ENCODE results near the gene GABRG1.

Gene GABRG1

DNA sequence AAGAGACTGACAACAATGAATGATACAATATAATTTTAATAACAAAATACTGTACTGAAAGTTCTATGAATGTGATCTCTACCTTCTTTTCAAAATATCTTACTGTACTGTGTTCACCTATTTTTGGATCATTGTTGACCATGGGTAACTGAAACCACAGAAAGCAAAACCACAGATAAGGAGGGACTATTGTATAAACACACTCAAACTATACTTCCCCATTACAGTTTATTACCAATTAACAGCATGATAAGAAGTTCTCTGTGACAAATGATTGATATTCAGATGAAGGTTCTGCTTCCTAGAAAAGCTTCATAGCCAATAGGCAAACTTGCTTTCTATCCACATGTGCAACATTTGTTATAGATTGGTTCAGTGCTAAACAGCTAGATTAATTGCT is 50.1 kb downstream of the GABRG1 start:
- TF ChIP-seq, protein P1, sequence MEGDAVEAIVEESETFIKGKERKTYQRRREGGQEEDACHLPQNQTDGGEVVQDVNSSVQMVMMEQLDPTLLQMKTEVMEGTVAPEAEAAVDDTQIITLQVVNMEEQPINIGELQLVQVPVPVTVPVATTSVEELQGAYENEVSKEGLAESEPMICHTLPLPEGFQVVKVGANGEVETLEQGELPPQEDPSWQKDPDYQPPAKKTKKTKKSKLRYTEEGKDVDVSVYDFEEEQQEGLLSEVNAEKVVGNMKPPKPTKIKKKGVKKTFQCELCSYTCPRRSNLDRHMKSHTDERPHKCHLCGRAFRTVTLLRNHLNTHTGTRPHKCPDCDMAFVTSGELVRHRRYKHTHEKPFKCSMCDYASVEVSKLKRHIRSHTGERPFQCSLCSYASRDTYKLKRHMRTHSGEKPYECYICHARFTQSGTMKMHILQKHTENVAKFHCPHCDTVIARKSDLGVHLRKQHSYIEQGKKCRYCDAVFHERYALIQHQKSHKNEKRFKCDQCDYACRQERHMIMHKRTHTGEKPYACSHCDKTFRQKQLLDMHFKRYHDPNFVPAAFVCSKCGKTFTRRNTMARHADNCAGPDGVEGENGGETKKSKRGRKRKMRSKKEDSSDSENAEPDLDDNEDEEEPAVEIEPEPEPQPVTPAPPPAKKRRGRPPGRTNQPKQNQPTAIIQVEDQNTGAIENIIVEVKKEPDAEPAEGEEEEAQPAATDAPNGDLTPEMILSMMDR (IDR thresholded peaks at IDR 0.05; ENCODE audit: control insufficient read depth, extremely low read depth, insufficient read depth): no peak
- DNase-seq (ENCODE audit: low read depth): no peak
- H3K4me3 ChIP-seq (ENCODE audit: low read depth, low read length): no peak overlapping the region

DNA sequence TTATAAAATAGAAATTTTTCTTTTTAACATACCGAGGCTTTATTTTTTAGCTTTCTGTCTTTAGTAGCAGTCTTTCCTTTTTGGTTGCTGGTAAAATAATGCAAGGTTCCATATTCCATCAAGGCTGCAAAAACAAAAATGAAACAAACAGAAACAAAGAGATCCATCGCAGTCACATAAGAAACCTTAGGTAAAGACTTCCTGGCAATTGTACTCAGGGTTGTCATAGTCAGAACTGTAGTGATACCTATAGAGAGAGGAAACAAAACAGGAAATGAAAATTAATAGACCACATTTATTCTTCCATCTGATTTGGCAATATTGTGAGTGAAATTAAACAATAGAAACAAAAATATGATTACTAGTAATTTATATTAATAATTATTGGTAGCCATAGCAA is 72.5 kb downstream of the GABRG1 start:
- no peak overlapping the region for H3K4me3 ChIP-seq (ENCODE audit: low read depth, low read length)
- TF ChIP-seq, protein P1 (IDR thresholded peaks at IDR 0.05; ENCODE audit: control insufficient read depth, extremely low read depth, insufficient read depth): no peak
- DNase-seq (ENCODE audit: low read depth): no peak

DNA sequence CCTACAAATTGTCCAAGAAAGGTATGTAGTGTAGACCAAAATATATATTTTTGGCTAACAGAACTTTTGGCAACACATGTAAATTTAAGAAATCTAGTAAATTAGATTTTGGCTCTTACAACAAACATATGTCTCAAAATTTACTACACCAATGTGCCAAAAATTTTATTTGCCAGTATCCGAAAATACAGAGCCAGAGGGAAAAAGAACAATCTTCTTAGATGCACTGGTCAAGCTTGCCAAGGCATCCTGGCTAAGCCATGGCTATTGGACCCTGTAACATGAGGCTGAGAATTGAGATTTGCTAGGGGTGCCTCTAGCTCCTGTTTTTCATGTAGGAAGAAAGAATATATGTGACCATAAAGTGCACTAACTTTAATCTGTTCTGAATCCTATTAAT is 91.8 kb downstream of the GABRG1 start:
- no peak for DNase-seq (ENCODE audit: low read depth)
- TF ChIP-seq, protein P1 (IDR thresholded peaks at IDR 0.05; ENCODE audit: control insufficient read depth, extremely low read depth, insufficient read depth): no peak

DNA sequence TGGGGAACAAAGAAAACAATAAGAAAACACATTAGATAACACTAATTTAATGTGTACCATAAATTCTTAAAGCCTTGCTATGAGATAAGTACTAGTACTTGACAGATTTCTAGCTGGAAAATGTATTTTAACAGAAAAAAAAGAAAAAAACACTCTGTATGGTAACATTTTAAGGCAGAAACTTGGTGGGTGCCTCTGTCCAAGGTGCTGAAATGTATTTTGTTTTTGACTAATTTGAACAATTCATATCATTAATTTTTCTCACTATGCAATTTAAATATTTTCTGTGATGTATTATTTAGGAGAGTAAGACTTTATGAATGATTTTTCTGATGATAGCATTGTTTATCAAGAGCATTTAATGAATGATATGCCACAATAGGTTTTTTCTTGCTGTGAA is 107.5 kb downstream of the GABRG1 start:
- DNase-seq (ENCODE audit: low read depth): no peak
- H3K4me3 ChIP-seq (ENCODE audit: low read depth, low read length): no peak overlapping the region
- TF ChIP-seq, protein P1 (IDR thresholded peaks at IDR 0.05; ENCODE audit: control insufficient read depth, extremely low read depth, insufficient read depth): no peak

More for the DNA sequence above, 91.8 kb downstream of the GABRG1 start:
- no peak overlapping the region for H3K4me3 ChIP-seq (ENCODE audit: low read depth, low read length)

DNA sequence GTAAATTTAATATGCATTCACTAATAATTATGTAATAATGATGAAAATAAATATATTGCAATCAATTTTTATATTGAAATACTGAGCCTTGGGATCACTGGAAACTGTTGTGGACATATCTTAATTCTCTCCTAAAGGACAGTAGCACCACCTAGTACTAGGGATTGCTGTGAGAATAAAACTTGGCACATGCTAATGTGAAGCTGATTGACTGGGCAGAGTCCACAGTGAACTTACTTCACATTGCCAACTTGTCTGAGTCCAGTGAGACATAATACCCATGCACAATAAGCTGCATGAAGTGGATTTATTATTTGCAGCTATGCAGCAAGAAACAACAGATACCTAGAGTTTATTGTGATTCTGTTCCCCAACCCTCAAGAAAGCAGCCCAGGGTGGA is 131.1 kb downstream of the GABRG1 start:
- DNase-seq (ENCODE audit: low read depth): no peak
- TF ChIP-seq, protein P1 (IDR thresholded peaks at IDR 0.05; ENCODE audit: control insufficient read depth, extremely low read depth, insufficient read depth): no peak
- H3K4me3 ChIP-seq (ENCODE audit: low read depth, low read length): no peak overlapping the region

DNA sequence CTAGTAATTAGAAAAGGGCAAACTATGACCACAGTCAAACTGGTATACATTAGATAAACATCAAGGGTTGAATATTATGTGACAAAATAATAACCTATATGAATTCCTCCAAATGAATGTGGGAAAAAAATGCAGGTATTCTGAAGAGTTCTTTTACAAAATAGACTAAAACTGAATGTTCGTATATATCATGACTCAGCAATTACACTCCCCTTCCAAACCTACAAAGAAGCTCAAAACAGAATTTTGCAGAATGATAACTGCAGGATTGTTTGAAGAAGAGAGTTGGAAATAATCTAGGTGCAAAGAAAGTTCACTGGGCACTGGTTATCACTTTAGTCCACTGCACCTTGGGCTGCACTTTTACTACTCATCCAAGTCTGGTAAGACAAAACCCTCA is 134.1 kb downstream of the GABRG1 start:
- H3K4me3 ChIP-seq (ENCODE audit: low read depth, low read length): no peak overlapping the region
- TF ChIP-seq, protein P1 (IDR thresholded peaks at IDR 0.05; ENCODE audit: control insufficient read depth, extremely low read depth, insufficient read depth): no peak
- no peak for DNase-seq (ENCODE audit: low read depth)

DNA sequence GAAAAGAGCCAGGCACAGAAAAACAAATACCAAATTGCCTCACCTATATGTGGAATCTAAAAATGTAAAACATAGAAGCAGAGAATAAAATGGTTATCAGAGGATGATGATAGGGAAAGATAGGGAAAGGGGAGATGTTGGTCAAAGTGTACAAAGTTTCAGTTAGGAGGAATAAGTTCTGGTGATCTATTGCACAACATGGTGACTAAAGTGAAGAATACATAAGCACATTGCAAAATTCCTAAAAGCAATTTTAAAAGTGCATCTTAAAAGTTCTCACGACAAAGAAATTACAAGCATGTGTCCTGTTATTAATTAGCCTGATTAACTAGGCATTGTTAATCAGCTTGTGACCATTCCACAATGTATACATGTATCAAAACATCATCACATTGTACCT is 136.0 kb downstream of the GABRG1 start:
- DNase-seq (ENCODE audit: low read depth): no peak
- TF ChIP-seq, protein P1 (IDR thresholded peaks at IDR 0.05; ENCODE audit: control insufficient read depth, extremely low read depth, insufficient read depth): no peak
- no peak overlapping the region for H3K4me3 ChIP-seq (ENCODE audit: low read depth, low read length)

Measured in LNCaP clone FGC (cell line).